ENCODE results near the gene CDC42SE2. TPM values are rescaled to one million over a fixed set of nuclear protein-coding genes. Genes with fewer than 3 reads are reported as not detected.

Gene CDC42SE2
- total RNA-seq, 4 donors from 2014 or later, result 30.0 to 48.3 (median 39.4) TPM

GRCh38 chr5:131252824-131253171 lies 11.1 kb upstream of the CDC42SE2 start:
- TF ChIP-seq CTCF (IDR thresholded peaks at IDR 0.05; ENCODE audit: low read depth), result no peak

DNA sequence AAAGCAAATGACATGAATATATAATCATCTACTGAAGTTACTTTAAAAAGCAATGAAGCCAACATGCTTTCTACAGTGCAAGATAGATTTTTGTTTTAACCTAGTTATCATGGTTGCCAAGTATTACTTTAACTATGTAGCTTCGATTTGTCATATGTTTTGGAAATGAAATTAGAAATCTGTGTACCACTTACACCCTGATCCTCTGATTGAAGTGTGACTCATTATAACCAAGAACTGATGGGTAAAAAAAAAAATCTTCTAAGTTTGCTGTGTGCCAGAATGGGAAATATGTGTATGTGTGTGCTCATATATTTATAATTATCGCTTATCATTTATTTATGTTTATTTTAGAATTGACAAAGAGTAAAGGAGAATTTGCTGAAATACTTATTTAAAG lies 9.1 kb upstream of the CDC42SE2 start:
- no peak for TF ChIP-seq CTCF (IDR thresholded peaks at IDR 0.05; ENCODE audit: low read depth)

DNA sequence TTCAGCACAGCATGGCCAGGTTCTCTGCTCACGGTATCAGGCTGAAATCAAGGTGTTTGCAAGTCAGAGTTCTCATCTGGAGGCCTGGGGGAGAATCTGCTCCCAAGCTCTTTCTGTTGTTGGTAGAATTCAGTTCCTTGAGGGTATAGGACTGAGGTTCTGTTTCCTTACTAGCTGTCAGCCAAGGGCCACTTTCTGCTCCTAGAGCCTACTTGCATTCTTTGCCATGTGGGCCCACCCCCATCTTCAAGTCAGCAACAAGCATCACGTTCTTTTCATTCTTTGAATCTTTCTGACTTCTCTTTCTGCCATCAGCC lies 7.4 kb upstream of the CDC42SE2 start:
- no peak for TF ChIP-seq CTCF (IDR thresholded peaks at IDR 0.05; ENCODE audit: low read depth)

DNA sequence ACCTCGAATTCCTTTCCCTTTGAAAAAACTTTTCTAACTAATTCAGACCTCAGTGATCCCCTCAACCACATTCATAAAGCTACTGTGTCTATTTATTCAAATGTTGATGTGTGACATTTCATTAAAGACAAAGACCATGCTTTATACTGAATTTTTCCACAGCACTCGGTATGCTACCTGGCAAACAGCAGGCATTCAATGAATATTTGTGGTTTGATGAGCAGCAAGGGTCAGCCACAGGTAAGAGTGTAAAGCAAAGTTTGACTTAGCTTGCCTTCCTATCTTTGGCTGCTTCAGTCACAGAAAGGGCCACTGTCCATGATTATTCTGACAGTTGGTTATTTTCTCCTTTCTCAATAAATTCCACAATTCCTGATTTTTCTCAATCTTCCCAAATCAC lies 5.1 kb upstream of the CDC42SE2 start:
- no peak for TF ChIP-seq CTCF (IDR thresholded peaks at IDR 0.05; ENCODE audit: low read depth)

- TF ChIP-seq CTCF (IDR thresholded peaks at IDR 0.05; ENCODE audit: low read depth), result no peak
Observed at GRCh38 chr5:131259326-131259725, 4.5 kb upstream of the CDC42SE2 start.

DNA sequence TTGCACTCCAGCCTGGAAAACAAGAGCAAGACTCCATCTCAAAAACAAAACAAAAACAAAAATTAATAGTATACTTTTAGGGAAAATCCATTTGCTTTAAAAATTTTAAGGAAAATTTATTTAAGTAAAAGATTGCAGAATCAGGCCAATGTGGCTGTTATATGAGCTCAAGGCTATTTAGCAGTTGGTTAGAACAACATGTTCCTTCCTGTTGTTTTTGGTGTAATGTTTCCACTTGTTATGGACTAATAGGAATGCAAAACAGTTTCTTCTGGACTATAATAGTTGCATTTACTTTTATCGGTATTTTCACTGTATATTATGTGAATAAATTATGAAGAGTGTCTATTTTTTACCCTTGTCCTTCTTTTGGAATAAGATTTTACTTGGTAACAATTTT lies 3.0 kb upstream of the CDC42SE2 start:
- TF ChIP-seq CTCF (IDR thresholded peaks at IDR 0.05; ENCODE audit: low read depth), result no peak

- no peak for TF ChIP-seq CTCF (IDR thresholded peaks at IDR 0.05; ENCODE audit: low read depth)
Observed at GRCh38 chr5:131261483-131261882, 2.4 kb upstream of the CDC42SE2 start.
